Measurements from ENCODE around the gene GSG1L.

GSG1L gene

DNA sequence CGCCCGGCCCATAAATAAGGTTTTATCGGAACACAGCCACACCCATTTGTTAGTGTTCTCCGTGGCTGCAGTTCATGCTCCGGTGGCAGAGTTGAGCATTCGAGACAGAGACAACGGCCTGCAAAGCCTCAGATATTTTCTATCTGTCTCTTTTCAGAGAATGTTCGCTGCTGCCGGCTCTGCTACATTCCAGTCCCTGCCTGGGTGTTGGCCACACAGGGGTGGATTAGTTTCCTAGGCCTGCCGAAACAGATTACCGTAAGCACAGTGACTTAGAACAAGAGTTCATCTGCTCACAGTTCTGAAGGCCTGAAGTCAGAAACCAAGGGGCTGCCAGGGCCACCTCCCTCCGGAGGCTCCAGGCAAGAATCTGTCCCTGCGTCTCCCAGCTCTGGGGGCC lies 19.1 kb upstream of the GSG1L start:
- no peak overlapping the region for H3K27ac ChIP-seq
- H3K9ac ChIP-seq: no peak overlapping the region
- no peaks in the 10 kb centered on the region for H3K36me3 ChIP-seq (ENCODE audit: insufficient read depth)
- no peak overlapping the region for H3K4me2 ChIP-seq
- H3K4me1 ChIP-seq (ENCODE audit: low read depth, poor library complexity, severe bottlenecking): no peaks in the 10 kb centered on the region
- no peak overlapping the region for H3K4me3 ChIP-seq (IDR thresholded peaks at IDR 0.05; ENCODE audit: insufficient read depth, low read depth, low read length)
- no peak overlapping the region for H2AFZ ChIP-seq (ENCODE audit: low read depth)
- no peaks in the 10 kb centered on the region for H3K79me2 ChIP-seq (ENCODE audit: insufficient read depth, low read depth)
- no peaks in the 10 kb centered on the region for H4K20me1 ChIP-seq (ENCODE audit: insufficient read depth)
- TF ChIP-seq CTCF (conservative IDR thresholded peaks at IDR 0.05; ENCODE audit: low read depth, low read length): no peak
- H3K27me3 ChIP-seq (ENCODE audit: insufficient read depth, low read depth): no peaks in the 10 kb centered on the region

DNA sequence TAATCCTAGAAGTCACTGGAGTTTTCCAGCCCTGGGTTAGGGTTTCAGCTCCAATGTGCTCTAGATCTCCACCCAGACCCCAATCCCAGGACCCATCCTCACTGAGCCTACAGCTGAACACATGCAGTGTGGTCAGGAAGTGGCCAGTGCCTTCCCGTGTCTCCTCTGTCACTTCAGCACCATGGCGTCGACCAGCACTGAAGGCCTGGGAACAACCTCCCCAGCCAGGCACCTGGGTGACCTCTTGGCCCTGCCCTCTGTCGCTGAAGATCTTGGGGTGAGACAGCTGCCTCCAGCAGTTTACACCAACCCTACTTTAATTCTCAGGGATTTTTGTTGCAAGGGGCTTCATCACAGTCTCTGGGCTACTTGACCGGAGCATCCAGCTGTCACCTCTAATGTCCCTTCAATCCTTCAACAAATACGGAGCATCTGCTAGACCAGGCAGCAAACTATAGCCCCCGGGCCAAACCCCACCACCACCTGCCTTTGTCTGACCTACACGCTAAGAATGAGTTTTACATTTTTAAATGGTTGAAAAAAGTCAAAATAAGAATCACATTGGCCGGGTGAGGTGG lies 18.0 kb upstream of the GSG1L start:
- no peak overlapping the region for H3K4me3 ChIP-seq (IDR thresholded peaks at IDR 0.05; ENCODE audit: insufficient read depth, low read depth, low read length)
- no peaks in the 10 kb centered on the region for H3K4me1 ChIP-seq (ENCODE audit: low read depth, poor library complexity, severe bottlenecking)
- no peak overlapping the region for H3K4me2 ChIP-seq
- no peaks in the 10 kb centered on the region for H4K20me1 ChIP-seq (ENCODE audit: insufficient read depth)
- no peak overlapping the region for H3K9ac ChIP-seq
- no peaks in the 10 kb centered on the region for H3K79me2 ChIP-seq (ENCODE audit: insufficient read depth, low read depth)
- H3K36me3 ChIP-seq (ENCODE audit: insufficient read depth): no peaks in the 10 kb centered on the region
- TF ChIP-seq CTCF (conservative IDR thresholded peaks at IDR 0.05; ENCODE audit: low read depth, low read length): no peak
- H3K27me3 ChIP-seq (ENCODE audit: insufficient read depth, low read depth): no peaks in the 10 kb centered on the region
- H2AFZ ChIP-seq (ENCODE audit: low read depth): no peak overlapping the region
- no peak overlapping the region for H3K27ac ChIP-seq

DNA sequence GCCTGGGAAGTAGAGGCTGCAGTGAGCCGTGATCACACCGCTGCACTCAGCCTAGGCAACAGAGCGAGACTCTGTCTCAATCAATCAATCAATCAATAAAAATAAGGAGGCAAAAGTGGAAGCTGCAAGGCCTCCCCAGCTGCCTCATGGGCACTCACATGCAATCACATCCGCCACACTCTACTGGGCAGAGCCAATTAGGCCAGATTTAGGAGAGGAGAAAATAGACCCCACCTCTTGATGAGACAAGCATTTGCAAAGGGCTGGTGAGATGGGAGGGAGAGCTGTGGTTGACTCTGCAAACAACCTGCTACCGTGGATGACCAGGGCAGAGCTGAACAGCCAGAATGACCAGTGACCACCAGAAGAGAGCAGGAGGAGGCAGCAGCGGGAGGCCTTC lies 14.7 kb upstream of the GSG1L start:
- H2AFZ ChIP-seq (ENCODE audit: low read depth): no peak overlapping the region
- TF ChIP-seq CTCF (conservative IDR thresholded peaks at IDR 0.05; ENCODE audit: low read depth, low read length): no peak
- no peak overlapping the region for H3K4me2 ChIP-seq
- H4K20me1 ChIP-seq (ENCODE audit: insufficient read depth): no peaks in the 10 kb centered on the region
- H3K4me3 ChIP-seq (IDR thresholded peaks at IDR 0.05; ENCODE audit: insufficient read depth, low read depth, low read length): no peak overlapping the region
- no peaks in the 10 kb centered on the region for H3K4me1 ChIP-seq (ENCODE audit: low read depth, poor library complexity, severe bottlenecking)
- H3K27ac ChIP-seq: no peak overlapping the region
- no peaks in the 10 kb centered on the region for H3K79me2 ChIP-seq (ENCODE audit: insufficient read depth, low read depth)
- H3K9ac ChIP-seq: no peak overlapping the region
- H3K36me3 ChIP-seq (ENCODE audit: insufficient read depth): no peaks in the 10 kb centered on the region
- H3K27me3 ChIP-seq (ENCODE audit: insufficient read depth, low read depth): no peaks in the 10 kb centered on the region

DNA sequence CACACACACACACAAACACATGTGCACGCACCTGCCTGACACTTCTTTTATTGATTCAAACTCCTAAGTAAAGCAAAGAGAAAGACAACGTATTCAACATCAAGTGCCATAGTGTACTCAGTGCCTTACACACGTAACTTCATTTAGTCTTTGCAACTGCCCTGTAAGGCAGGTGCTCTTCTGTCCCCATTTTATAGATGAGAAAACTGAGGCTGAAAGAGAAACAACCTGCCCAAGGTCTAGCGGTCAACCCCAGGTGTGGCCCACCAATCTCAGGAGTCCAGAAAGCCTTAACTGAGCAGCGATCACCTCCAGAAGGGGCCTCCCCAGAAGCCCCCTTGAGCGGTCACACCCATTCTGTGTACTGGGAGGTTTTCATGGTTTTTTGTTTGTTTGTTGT lies 10.3 kb upstream of the GSG1L start:
- no peak overlapping the region for H2AFZ ChIP-seq (ENCODE audit: low read depth)
- H3K9ac ChIP-seq: no peak overlapping the region
- H3K4me2 ChIP-seq: no peak overlapping the region
- H3K4me1 ChIP-seq (ENCODE audit: low read depth, poor library complexity, severe bottlenecking): no peaks in the 10 kb centered on the region
- no peak overlapping the region for H3K27ac ChIP-seq
- H3K79me2 ChIP-seq (ENCODE audit: insufficient read depth, low read depth): no peaks in the 10 kb centered on the region
- no peak overlapping the region for H3K4me3 ChIP-seq (IDR thresholded peaks at IDR 0.05; ENCODE audit: insufficient read depth, low read depth, low read length)
- no peaks in the 10 kb centered on the region for H3K36me3 ChIP-seq (ENCODE audit: insufficient read depth)
- no peaks in the 10 kb centered on the region for H3K27me3 ChIP-seq (ENCODE audit: insufficient read depth, low read depth)
- no peak for TF ChIP-seq CTCF (conservative IDR thresholded peaks at IDR 0.05; ENCODE audit: low read depth, low read length)
- no peaks in the 10 kb centered on the region for H4K20me1 ChIP-seq (ENCODE audit: insufficient read depth)
